ENCODE results near the gene HMGB1. TPM values are rescaled to one million over a fixed set of nuclear protein-coding genes. Genes with fewer than 3 reads are reported as not detected.

Gene HMGB1
- total RNA-seq, 1 donor from 2014 or later: 135 TPM

DNA sequence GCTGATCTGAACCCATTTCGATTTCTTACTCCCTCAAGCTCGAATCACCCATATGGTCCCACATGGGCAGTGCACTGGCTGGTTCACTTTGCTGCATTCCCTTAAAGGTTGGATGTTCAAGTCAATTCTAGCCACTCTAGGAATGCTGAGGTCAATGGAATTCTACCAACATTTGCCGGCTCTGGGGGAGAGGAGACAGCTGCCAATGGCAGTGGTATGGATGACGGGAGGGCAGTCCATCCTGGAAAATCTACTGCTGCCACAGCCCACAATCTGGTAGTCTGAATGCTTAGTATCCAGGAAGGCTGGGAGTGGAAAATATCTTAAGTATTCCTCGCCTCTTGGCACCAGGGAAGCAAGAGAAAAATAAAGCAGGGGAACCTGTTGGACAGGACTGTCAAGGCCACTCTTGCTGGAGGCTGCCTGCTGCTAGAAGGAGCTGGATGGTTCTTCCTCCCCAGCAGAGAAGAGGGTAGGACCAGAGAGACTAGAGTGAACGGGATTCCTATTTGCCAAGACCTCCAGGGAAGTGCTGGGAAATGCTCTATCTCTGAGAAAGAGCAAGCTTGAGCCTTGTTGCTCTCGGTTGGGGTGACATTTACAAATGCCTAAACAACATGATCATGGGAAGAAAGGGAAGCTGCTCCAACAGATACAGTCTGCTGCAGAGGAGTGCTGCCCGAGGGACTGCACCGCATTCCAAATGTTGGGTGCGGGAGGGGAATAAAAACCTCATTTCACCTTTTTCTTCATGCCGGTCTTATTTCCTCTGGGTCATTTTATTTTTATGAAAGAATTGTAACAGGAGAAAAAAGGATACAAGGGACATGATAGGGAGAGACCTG is 20.7 kb upstream of the HMGB1 start:
- Histone ChIP-seq H3K9me3 (no peaks in the 10 kb centered on the region), H3K27me3 (no peaks in the 10 kb centered on the region), H3K4me3 (no peak overlapping the region), H3K36me3 (no peaks in the 10 kb centered on the region), H3K27ac (no peak overlapping the region), H3K4me1 (no peaks in the 10 kb centered on the region)
- intact Hi-C loops (cut with DNase I): no loop called here
- no peak for DNase-seq (ENCODE audit: low spot score in 2 of 2)
- TF ChIP-seq, protein P1, sequence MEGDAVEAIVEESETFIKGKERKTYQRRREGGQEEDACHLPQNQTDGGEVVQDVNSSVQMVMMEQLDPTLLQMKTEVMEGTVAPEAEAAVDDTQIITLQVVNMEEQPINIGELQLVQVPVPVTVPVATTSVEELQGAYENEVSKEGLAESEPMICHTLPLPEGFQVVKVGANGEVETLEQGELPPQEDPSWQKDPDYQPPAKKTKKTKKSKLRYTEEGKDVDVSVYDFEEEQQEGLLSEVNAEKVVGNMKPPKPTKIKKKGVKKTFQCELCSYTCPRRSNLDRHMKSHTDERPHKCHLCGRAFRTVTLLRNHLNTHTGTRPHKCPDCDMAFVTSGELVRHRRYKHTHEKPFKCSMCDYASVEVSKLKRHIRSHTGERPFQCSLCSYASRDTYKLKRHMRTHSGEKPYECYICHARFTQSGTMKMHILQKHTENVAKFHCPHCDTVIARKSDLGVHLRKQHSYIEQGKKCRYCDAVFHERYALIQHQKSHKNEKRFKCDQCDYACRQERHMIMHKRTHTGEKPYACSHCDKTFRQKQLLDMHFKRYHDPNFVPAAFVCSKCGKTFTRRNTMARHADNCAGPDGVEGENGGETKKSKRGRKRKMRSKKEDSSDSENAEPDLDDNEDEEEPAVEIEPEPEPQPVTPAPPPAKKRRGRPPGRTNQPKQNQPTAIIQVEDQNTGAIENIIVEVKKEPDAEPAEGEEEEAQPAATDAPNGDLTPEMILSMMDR (IDR thresholded peaks at IDR 0.05): no peak

DNA sequence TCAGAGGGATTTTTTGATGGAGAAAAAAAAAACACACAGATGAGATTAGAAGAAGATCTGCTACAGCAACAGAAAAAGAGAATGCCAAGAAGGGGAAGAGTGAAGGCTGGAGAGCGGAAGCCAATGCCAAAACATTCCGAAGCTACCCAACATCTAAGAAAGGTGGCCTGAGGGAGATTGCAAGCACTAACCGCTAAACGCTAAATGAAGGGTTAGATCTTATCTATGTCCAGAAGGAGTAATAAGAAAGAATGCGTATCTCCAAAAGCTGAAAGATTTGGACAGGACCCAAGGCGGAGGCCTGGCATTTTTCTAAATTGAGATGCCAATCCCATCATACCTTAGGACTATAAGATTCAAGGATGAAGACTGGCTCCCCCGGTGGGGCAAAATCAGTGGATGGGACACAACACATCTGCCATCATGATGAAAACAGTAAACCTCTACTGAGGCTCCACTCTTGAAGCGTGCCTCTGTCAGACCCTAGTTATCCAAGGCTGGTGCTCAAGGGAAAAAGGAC is 15.6 kb upstream of the HMGB1 start:
- Histone ChIP-seq H3K36me3 (no peaks in the 10 kb centered on the region), H3K4me1 (no peaks in the 10 kb centered on the region), H3K9me3 (no peaks in the 10 kb centered on the region), H3K4me3 (no peak overlapping the region), H3K27me3 (no peaks in the 10 kb centered on the region), H3K27ac (no peak overlapping the region)
- TF ChIP-seq, protein P1 (IDR thresholded peaks at IDR 0.05): no peak
- no peak for DNase-seq (ENCODE audit: low spot score in 2 of 2)
- intact Hi-C loops (cut with DNase I): no loop called here

DNA sequence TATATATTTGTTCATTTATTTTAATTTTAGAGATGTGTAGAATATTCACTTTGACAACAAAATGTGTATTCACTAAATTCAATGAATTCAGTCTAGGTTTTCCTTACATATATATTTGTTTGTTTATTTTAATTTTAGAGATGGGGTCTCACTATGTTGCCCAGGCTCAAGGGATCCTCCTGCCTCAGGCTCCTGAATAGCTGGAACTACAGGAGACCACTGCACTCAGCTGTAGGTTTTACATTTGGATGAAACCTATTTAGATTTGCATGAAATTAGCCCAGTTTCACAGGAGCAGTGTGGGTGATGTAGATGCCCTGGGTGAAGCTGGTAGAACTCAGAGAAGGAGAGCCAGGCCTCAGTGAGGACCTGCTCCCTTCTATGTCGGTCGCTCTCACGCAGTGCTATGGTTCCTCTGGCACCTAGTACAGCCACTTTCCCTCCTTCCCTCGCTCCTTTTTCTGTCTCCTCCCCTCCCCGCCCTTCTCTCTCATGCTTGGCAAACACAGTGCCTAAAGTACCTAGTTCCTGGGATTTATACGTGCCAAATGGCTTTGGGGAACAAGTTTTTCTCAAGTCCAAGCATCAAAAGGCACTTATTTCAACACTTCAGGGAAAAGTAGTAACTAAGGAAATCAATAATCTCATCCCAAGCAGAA is 14.7 kb upstream of the HMGB1 start:
- Histone ChIP-seq H3K27ac (no peak overlapping the region), H3K4me1 (no peaks in the 10 kb centered on the region), H3K9me3 (no peaks in the 10 kb centered on the region), H3K27me3 (no peaks in the 10 kb centered on the region), H3K36me3 (no peaks in the 10 kb centered on the region), H3K4me3 (no peak overlapping the region)
- no peak for DNase-seq (ENCODE audit: low spot score in 2 of 2)
- intact Hi-C loops (cut with DNase I): no loop called here
- TF ChIP-seq, protein P1 (IDR thresholded peaks at IDR 0.05): no peak

DNA sequence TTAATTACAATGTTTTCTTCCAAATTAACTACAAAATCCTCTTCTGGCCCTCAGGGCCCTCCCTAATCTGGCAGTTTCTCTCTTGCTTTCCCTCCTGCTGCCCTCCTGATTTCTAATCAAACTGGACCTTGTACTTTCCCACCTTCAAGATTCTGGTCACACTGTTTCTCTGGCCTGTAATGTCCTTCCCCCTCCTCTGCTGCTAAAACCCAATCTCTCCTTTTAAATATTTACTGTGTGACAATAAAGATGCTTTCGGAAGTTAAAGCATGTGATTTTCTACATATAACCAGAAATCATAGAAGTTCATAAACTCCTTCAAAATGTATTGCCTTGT is 14.1 kb upstream of the HMGB1 start:
- intact Hi-C loops (cut with DNase I): no loop called here
- H3K36me3 ChIP-seq: no peaks in the 10 kb centered on the region
- no peaks in the 10 kb centered on the region for H3K9me3 ChIP-seq
- H3K4me3 ChIP-seq: no peak overlapping the region
- no peaks in the 10 kb centered on the region for H3K27me3 ChIP-seq
- no peaks in the 10 kb centered on the region for H3K4me1 ChIP-seq
- H3K27ac ChIP-seq: no peak overlapping the region
- no peak for DNase-seq (ENCODE audit: low spot score in 2 of 2)
- TF ChIP-seq, protein P1 (IDR thresholded peaks at IDR 0.05): no peak

DNA sequence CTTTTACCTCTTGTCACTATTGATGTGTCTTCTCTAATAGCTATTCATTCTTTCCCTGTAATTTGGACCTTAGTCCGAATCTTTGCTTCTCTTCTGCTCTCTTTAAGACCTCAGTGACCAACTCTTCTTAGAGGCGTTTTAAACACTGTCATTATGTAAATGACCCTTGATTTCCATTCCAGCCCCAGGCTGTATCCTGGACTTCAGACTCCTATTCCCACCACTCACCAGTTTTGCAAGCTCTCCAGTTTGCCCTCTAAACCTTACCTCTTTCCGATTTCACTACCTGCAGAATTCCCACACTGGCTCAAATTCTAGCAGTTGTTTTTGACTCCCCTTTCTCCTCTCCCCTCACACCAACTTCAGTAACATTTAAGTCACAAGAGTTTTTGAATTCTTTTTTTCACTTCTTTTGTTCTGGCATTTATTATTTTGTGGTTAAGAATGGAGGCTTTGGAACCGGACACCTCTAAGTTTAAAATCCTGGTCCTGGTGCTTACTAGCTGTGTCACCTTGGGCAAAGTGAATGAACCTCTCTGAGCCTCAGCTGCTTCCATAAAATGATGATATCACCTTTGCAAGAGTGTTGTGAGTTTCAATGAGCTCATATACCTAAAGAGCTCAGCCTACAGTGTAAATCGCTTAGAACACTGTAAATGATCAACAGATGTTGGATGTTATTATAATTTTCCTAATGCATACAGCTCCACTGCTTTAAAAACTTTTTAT is 13.6 kb upstream of the HMGB1 start:
- intact Hi-C loops (cut with DNase I): no loop called here
- Histone ChIP-seq H3K4me3 (no peak overlapping the region), H3K4me1 (no peaks in the 10 kb centered on the region), H3K27me3 (no peaks in the 10 kb centered on the region), H3K27ac (no peak overlapping the region), H3K36me3 (no peaks in the 10 kb centered on the region), H3K9me3 (no peaks in the 10 kb centered on the region)
- no peak for DNase-seq (ENCODE audit: low spot score in 2 of 2)
- TF ChIP-seq, protein P1 (IDR thresholded peaks at IDR 0.05): no peak
